Duodenal mucosa (tissue), 2 donors: ENCODE measurements around the gene CASKIN1.
"Not testable (repeated sequence)": the region's sequence is repeated elsewhere in the genome, so short reads cannot be mapped to it uniquely, and the experiment has no call there.

ENCODE experiments used
- H3K27ac ChIP-seq: one replicate; pipeline ENCODE4 v1.7.0; 2013; ENCODE audit warnings: low read depth, low read length
- H3K27me3 ChIP-seq, 2 donors: one replicate each; pipeline ENCODE4 v1.7.0; 2013; ENCODE audit warnings: low read length in 2 of 2, control low read depth in 1 of 2; ENCODE audit not compliant: insufficient read depth in 2 of 2, control insufficient read depth in 1 of 2
- H3K36me3 ChIP-seq, 2 donors: one replicate each; pipeline ENCODE4 v1.7.0; 2013; ENCODE audit warnings: low read length in 2 of 2, control low read depth in 1 of 2; ENCODE audit not compliant: insufficient read depth in 2 of 2, control insufficient read depth in 1 of 2
- H3K4me1 ChIP-seq, 2 donors: one replicate each; pipeline ENCODE4 v1.7.0; 2013; ENCODE audit warnings: low read length in 2 of 2, control low read depth in 1 of 2; ENCODE audit not compliant: insufficient read depth in 2 of 2, control insufficient read depth in 1 of 2
- H3K4me3 ChIP-seq, 2 donors: one replicate each; pipeline ENCODE4 v1.7.0; 2013; ENCODE audit warnings: low read length in 2 of 2, low read depth in 1 of 2
- H3K9ac ChIP-seq, 2 donors: one replicate each; pipeline ENCODE4 v1.7.0; 2013; ENCODE audit warnings: low read length in 2 of 2, low read depth in 1 of 2
- H3K9me3 ChIP-seq, 2 donors: one replicate each; pipeline ENCODE4 v1.7.0; 2013; ENCODE audit warnings: low read length in 2 of 2, control low read depth in 1 of 2; ENCODE audit not compliant: control insufficient read depth in 1 of 2

The CASKIN1 gene

GRCh38 chr16:2204416-2205103 is 8.2 kb upstream of the CASKIN1 start:
- Histone ChIP-seq H3K27ac (peak overlapping the region; percentile 77), H3K4me3 (peak overlapping the region; percentile 89 to 92), H3K4me1 (peaks cover 11 to 20% of the 10 kb centered on the region in 2 donors), H3K36me3 (peaks cover 16 to 24% of the 10 kb centered on the region in 2 donors), H3K9me3 (no peaks in the 10 kb centered on the region), H3K27me3 (peaks cover 0 to 8% of the 10 kb centered on the region in 2 donors), H3K9ac (peak overlapping the region; percentile 74 to 75)

GRCh38 chr16:2203119-2203688 is 6.8 kb upstream of the CASKIN1 start:
- Histone ChIP-seq H3K36me3 (peaks cover 7 to 12% of the 10 kb centered on the region in 2 donors), H3K27me3 (peaks cover 8 to 15% of the 10 kb centered on the region in 2 donors), H3K4me1 (peaks cover 11 to 20% of the 10 kb centered on the region in 2 donors)
- not testable (repeated sequence) for H3K9ac ChIP-seq, H3K27ac ChIP-seq, H3K9me3 ChIP-seq, H3K4me3 ChIP-seq

- Histone ChIP-seq H3K4me3 (no peak overlapping the region), H3K27ac (no peak overlapping the region), H3K9me3 (no peaks in the 10 kb centered on the region), H3K9ac (no peak overlapping the region), H3K36me3 (no peaks in the 10 kb centered on the region), H3K27me3 (peaks cover 25 to 30% of the 10 kb centered on the region in 2 donors), H3K4me1 (peaks cover 4 to 8% of the 10 kb centered on the region in 2 donors)
These were observed 3.9 kb upstream of the CASKIN1 start for GRCh38 chr16:2200313-2200712.

GRCh38 chr16:2199621-2200139 is 3.3 kb upstream of the CASKIN1 start:
- H3K36me3 ChIP-seq, result no peaks in the 10 kb centered on the region
- H3K9ac ChIP-seq, result no peak overlapping the region
- no peak overlapping the region for H3K4me3 ChIP-seq
- peaks cover 2 to 13% of the 10 kb centered on the region in 2 donors for H3K4me1 ChIP-seq
- no peaks in the 10 kb centered on the region for H3K9me3 ChIP-seq
- no peak overlapping the region for H3K27ac ChIP-seq
- H3K27me3 ChIP-seq, result peaks cover 32 to 37% of the 10 kb centered on the region in 2 donors

GRCh38 chr16:2199095-2199494 is 2.7 kb upstream of the CASKIN1 start:
- Histone ChIP-seq H3K4me3 (no peak overlapping the region), H3K36me3 (no peaks in the 10 kb centered on the region), H3K9ac (no peak overlapping the region), H3K27ac (no peak overlapping the region), H3K9me3 (no peaks in the 10 kb centered on the region), H3K27me3 (peaks cover 37 to 43% of the 10 kb centered on the region in 2 donors), H3K4me1 (peaks cover 0 to 12% of the 10 kb centered on the region in 2 donors)

GRCh38 chr16:2198283-2198682 is 1.9 kb upstream of the CASKIN1 start:
- Histone ChIP-seq H3K4me3 (no peak overlapping the region), H3K27me3 (peaks cover 41 to 43% of the 10 kb centered on the region in 2 donors), H3K36me3 (no peaks in the 10 kb centered on the region), H3K27ac (no peak overlapping the region), H3K4me1 (peaks cover 0 to 12% of the 10 kb centered on the region in 2 donors), H3K9ac (no peak overlapping the region), H3K9me3 (no peaks in the 10 kb centered on the region)

GRCh38 chr16:2197765-2198164 is 1.4 kb upstream of the CASKIN1 start:
- peaks cover 0 to 12% of the 10 kb centered on the region in 2 donors for H3K4me1 ChIP-seq
- no peak overlapping the region for H3K27ac ChIP-seq
- H3K27me3 ChIP-seq, result peaks cover 41 to 43% of the 10 kb centered on the region in 2 donors

GRCh38 chr16:2196981-2197511 is 641 bp upstream of the CASKIN1 start:
- H3K4me3 ChIP-seq, result no peak overlapping the region
- no peak overlapping the region for H3K9ac ChIP-seq
- peaks cover 0 to 12% of the 10 kb centered on the region in 2 donors for H3K4me1 ChIP-seq
- H3K27me3 ChIP-seq, result peaks cover 41 to 43% of the 10 kb centered on the region in 2 donors
- no peak overlapping the region for H3K27ac ChIP-seq
- no peaks in the 10 kb centered on the region for H3K9me3 ChIP-seq
- H3K36me3 ChIP-seq, result no peaks in the 10 kb centered on the region

More at GRCh38 chr16:2197765-2198164, 1.4 kb upstream of the CASKIN1 start:
- Histone ChIP-seq H3K36me3 (no peaks in the 10 kb centered on the region), H3K9me3 (no peaks in the 10 kb centered on the region), H3K4me3 (no peak overlapping the region), H3K9ac (no peak overlapping the region)

- no peak overlapping the region for H3K4me3 ChIP-seq
- peaks cover 0 to 12% of the 10 kb centered on the region in 2 donors for H3K4me1 ChIP-seq
- H3K36me3 ChIP-seq, result no peaks in the 10 kb centered on the region
- no peak overlapping the region for H3K9ac ChIP-seq
- H3K9me3 ChIP-seq, result no peaks in the 10 kb centered on the region
- H3K27me3 ChIP-seq, result peaks cover 41 to 43% of the 10 kb centered on the region in 2 donors
- H3K27ac ChIP-seq, result no peak overlapping the region
These were observed 863 bp downstream of the CASKIN1 start for GRCh38 chr16:2195322-2196161.
